Body of pancreas (tissue), 4 donors: ENCODE measurements around the gene RGS6.

Source experiments
- CTCF ChIP-seq, 7 experiments: fragments of 450-650 bp in 4 of 7; fragments of 200-600 bp in 3 of 7; sonication (generic) in 3 of 7; IDR thresholded peaks; one replicate each; pipeline ENCODE4 v1.5.1; 2016 to 2019; ENCODE audit warnings: antibody characterized with exemption in 7 of 7
- POLR2A ChIP-seq, 3 donors: fragments of 450-650 bp; IDR thresholded peaks; one replicate each; pipeline ENCODE4 v1.6.1; 2016; ENCODE audit warnings: antibody characterized with exemption in 3 of 3, mild to moderate bottlenecking in 2 of 3

DNA sequence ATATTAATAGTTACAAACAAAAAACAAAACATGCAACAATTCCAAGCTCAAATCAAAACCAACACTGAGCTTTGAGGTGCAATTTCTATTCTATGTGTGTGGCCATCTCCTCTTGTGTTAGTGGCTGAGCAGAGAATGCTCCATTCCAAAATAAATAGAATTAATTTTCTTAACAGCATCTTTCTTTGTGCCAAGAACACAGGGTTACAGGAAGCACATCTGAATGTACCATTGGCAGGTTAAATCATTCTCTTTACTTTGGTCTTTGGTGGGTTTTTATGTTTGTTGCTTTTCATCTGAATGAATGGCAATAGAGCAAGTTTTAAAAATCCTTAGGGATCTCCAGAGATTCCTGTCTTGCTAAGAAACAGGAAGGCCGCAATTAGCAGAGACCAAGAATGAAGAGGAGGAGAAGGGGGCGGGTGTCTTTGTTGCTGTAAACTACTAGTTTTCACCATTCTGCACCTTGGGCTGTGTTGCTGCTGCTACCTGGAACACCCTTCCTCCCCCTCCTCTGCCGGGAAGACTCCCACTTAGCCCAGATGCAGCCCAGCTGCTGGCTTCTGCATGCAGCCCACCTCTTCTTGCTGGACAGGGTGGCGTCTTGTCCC is 165.0 kb downstream of the RGS6 start:
- no peak for TF ChIP-seq CTCF (IDR thresholded peaks at IDR 0.05)
- TF ChIP-seq POLR2A (IDR thresholded peaks at IDR 0.05) = no peak
